CD4-positive, alpha-beta T cell (primary cell): ENCODE measurements around the gene DEPDC4. TPM values are rescaled to one million over a fixed set of nuclear protein-coding genes. Genes with fewer than 3 reads are reported as not detected.

Source experiments
- ATAC-seq: fragments of 200-7000 bp; cut with Tn5 transposase; one replicate; pipeline ENCODE4 v1.10.0; 2022; ENCODE audit warnings: mild to moderate bottlenecking; ENCODE audit not compliant: poor library complexity
- CTCF ChIA-PET: fragments of 350-600 bp; sonication (Branson Sonifier 250); formaldehyde crosslinking; loops from one replicate; lab custom pipeline; 2021; ENCODE audit warnings: antibody characterized with exemption, inconsistent platforms; lab: Charles Lee
- POLR2A ChIA-PET: fragments of 350-600 bp; sonication (Branson Sonifier 250); formaldehyde crosslinking; loops from one replicate; lab custom pipeline; 2021; ENCODE audit warnings: antibody characterized with exemption, inconsistent platforms; lab: Charles Lee
- DNase-seq, 14 experiments: peaks; one replicate each; pipeline ENCODE4 v3.0.0-alpha.2; 2013 to 2020; ENCODE audit warnings: mixed read lengths in 2 of 14
- H3K27ac ChIP-seq, 2 donors: one replicate each; pipeline versions ENCODE4 v1.5.1 to v1.7.0; 2013; ENCODE audit warnings: low read length in 2 of 2, low read depth in 1 of 2, mild to moderate bottlenecking in 1 of 2
- H3K27me3 ChIP-seq, 2 experiments: 1 replicate in 1 of 2; 2 replicates in 1 of 2; pipeline versions ENCODE4 v1.6.1 to v1.7.0; 2013; ENCODE audit warnings: low read length in 2 of 2, control low read depth in 1 of 2, mild to moderate bottlenecking in 1 of 2, moderate library complexity in 1 of 2; ENCODE audit not compliant: insufficient read depth in 2 of 2, control insufficient read depth in 1 of 2
- H3K36me3 ChIP-seq: one replicate; pipeline ENCODE4 v1.6.1; 2013; ENCODE audit warnings: low read length, control low read depth; ENCODE audit not compliant: insufficient read depth
- H3K4me1 ChIP-seq: one replicate; pipeline ENCODE4 v1.6.1; 2013; ENCODE audit warnings: low read length, control low read depth; ENCODE audit not compliant: insufficient read depth
- H3K4me3 ChIP-seq: one replicate; pipeline ENCODE4 v1.5.1; 2013; ENCODE audit warnings: mild to moderate bottlenecking, low read length, moderate library complexity
- H3K9me3 ChIP-seq, 2 experiments: 1 replicate in 1 of 2; 2 replicates in 1 of 2; pipeline versions ENCODE4 v1.6.1 to v1.7.0; 2013; ENCODE audit warnings: low read length in 2 of 2, mild to moderate bottlenecking in 2 of 2, control low read depth in 1 of 2, moderate library complexity in 1 of 2; ENCODE audit not compliant: control insufficient read depth in 1 of 2, insufficient read depth in 1 of 2
- H3K27ac Mint-ChIP-seq: one replicate; pipeline ENCODE4 v1.8.0; 2020; ENCODE audit warnings: mixed read lengths
- H3K27me3 Mint-ChIP-seq: one replicate; pipeline ENCODE4 v1.8.0; 2021; ENCODE audit warnings: mixed read lengths
- H3K36me3 Mint-ChIP-seq: one replicate; pipeline ENCODE4 v1.8.0; 2021; ENCODE audit warnings: low read depth, mixed read lengths
- H3K4me1 Mint-ChIP-seq: one replicate; pipeline ENCODE4 v1.8.0; 2021; ENCODE audit warnings: low read depth, mixed read lengths
- H3K4me3 Mint-ChIP-seq: one replicate; pipeline ENCODE4 v1.8.0; 2020; ENCODE audit warnings: mild to moderate bottlenecking, mixed read lengths
- H3K9me3 Mint-ChIP-seq: one replicate; pipeline ENCODE4 v1.8.0; 2020; ENCODE audit warnings: mixed read lengths
- CTCF ChIP-seq: fragments of 200-600 bp; IDR thresholded peaks from one replicate; pipeline ENCODE4 v1.8.0; 2022; ENCODE audit warnings: antibody characterized with exemption, mild to moderate bottlenecking
- intact Hi-C, 2 experiments: fragments of 100-400 bp; cut with DNase I in 1 of 2; cut with micrococcal nuclease in 1 of 2; formaldehyde crosslinking; loops; one replicate each; pipeline versions ENCODE4 v1.15.1 to v1.9.0; 2023 to 2025; cut with DNase I, micrococcal nuclease
- total RNA-seq, 174 experiments: library from RNA in 2 of 174; stranded (reverse) in 2 of 174; gene quantifications; one replicate each; pipeline ENCODE4 v1.2.3 and lab custom pipeline; 2021 to 2026

DEPDC4 gene
- total RNA-seq, 2 experiments from 2014 or later, result 0.27 to 0.50 TPM

GRCh38 chr12:100279607-100280244, 12.8 kb upstream of the DEPDC4 start:
- no peak for ATAC-seq
- H3K27me3 Mint-ChIP-seq, result no peaks in the 10 kb centered on the region
- no peaks in the 10 kb centered on the region for H3K27me3 ChIP-seq
- H3K27ac ChIP-seq, result no peak overlapping the region
- H3K36me3 ChIP-seq, result peaks cover 10% of the 10 kb centered on the region
- H3K4me3 ChIP-seq, result no peak overlapping the region
- no peak for DNase-seq
- intact Hi-C loops, result no loop called here
- H3K9me3 ChIP-seq, result no peaks in the 10 kb centered on the region
- TF ChIP-seq CTCF, result no peak
- CTCF ChIA-PET, result no interaction called here
- POLR2A ChIA-PET, result interaction anchor here (1.1 kb wide), 1 partner anchor 12 kb away, joined by 3 read pairs; no protein-coding TSS in a partner anchor
- H3K27ac Mint-ChIP-seq, result no peak overlapping the region
- no peak overlapping the region for H3K4me3 Mint-ChIP-seq
- no peaks in the 10 kb centered on the region for H3K9me3 Mint-ChIP-seq
- peaks cover 24% of the 10 kb centered on the region for H3K36me3 Mint-ChIP-seq
- H3K4me1 Mint-ChIP-seq, result peaks cover 33% of the 10 kb centered on the region
- no peaks in the 10 kb centered on the region for H3K4me1 ChIP-seq

- Histone ChIP-seq H3K4me1 (no peaks in the 10 kb centered on the region), H3K9me3 (no peaks in the 10 kb centered on the region), H3K27me3 (no peaks in the 10 kb centered on the region), H3K27ac (no peak overlapping the region), H3K4me3 (no peak overlapping the region), H3K36me3 (peaks cover 9% of the 10 kb centered on the region)
- ChIA-PET CTCF (no interaction called here), POLR2A (no interaction called here)
- intact Hi-C loops, result no loop called here
- DNase-seq (no peak), ATAC-seq (no peak)
- H3K9me3 Mint-ChIP-seq, result no peaks in the 10 kb centered on the region
- no peak for TF ChIP-seq CTCF
- H3K4me1 Mint-ChIP-seq, result peaks cover 39% of the 10 kb centered on the region
- no peak overlapping the region for H3K27ac Mint-ChIP-seq
- peaks cover 18% of the 10 kb centered on the region for H3K36me3 Mint-ChIP-seq
- no peak overlapping the region for H3K4me3 Mint-ChIP-seq
- no peaks in the 10 kb centered on the region for H3K27me3 Mint-ChIP-seq
Measured at GRCh38 chr12:100279159-100279558, 12.3 kb upstream of the DEPDC4 start.

- Histone ChIP-seq H3K9me3 (no peaks in the 10 kb centered on the region), H3K27me3 (no peaks in the 10 kb centered on the region), H3K36me3 (no peaks in the 10 kb centered on the region), H3K4me1 (no peaks in the 10 kb centered on the region), H3K27ac (no peak overlapping the region), H3K4me3 (no peak overlapping the region)
- H3K9me3 Mint-ChIP-seq, result no peaks in the 10 kb centered on the region
- peaks cover 60% of the 10 kb centered on the region for H3K4me1 Mint-ChIP-seq
- ChIA-PET CTCF (no interaction called here), POLR2A (interaction anchor here (1.2 kb wide), 1 partner anchor 7 kb away, joined by 6 read pairs; the partner anchor contains the start of genes DEPDC4 and SCYL2)
- intact Hi-C loops, result no loop called here
- H3K4me3 Mint-ChIP-seq, result no peak overlapping the region
- no peak for TF ChIP-seq CTCF
- ATAC-seq, result no peak
- H3K36me3 Mint-ChIP-seq, result no peaks in the 10 kb centered on the region
- no peaks in the 10 kb centered on the region for H3K27me3 Mint-ChIP-seq
- no peak for DNase-seq
- H3K27ac Mint-ChIP-seq, result no peak overlapping the region
Measured at GRCh38 chr12:100274291-100274690, 7.4 kb upstream of the DEPDC4 start.
